Activated CD4-positive, CD25-positive, alpha-beta regulatory T cell (primary cell): ENCODE data around the gene PALMD.

Experiments
- DNase-seq, 4 experiments: peaks; one replicate each; lab custom pipeline; 2025; lab: John Stamatoyannopoulos, UW

The PALMD gene

GRCh38 chr1:99645699-99646531 is at the start of gene PALMD:
Gene PALMD (plus strand): TSS chr1:99646113. CDS start chr1:99646318, 205 bp downstream.
- no peak for DNase-seq

- no peak for DNase-seq
Observed at GRCh38 chr1:99598738-99599411, 47.0 kb upstream of the PALMD start.

- DNase-seq, result no peak
Observed at GRCh38 chr1:99599678-99600175, 46.2 kb upstream of the PALMD start.

DNA sequence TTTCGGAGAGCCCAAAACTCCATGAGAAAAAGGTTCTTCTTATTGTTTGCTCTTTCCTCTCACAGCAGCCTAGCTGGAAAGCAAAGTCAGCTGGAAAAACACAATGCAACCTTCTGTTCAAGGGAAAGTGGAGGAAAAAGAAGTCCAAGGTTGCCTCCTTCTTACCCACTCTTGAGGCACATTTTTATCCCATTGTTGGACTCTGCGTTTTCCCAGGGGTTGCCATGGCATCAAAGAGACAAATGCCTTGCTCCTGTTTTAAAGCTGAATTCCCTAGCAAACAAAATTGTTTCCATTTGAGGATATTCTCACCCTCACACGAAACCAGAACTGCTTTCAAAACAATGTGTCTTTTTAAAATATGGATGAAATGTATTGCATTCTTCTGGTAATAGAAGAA is 45.1 kb upstream of the PALMD start:
- no peak for DNase-seq

DNA sequence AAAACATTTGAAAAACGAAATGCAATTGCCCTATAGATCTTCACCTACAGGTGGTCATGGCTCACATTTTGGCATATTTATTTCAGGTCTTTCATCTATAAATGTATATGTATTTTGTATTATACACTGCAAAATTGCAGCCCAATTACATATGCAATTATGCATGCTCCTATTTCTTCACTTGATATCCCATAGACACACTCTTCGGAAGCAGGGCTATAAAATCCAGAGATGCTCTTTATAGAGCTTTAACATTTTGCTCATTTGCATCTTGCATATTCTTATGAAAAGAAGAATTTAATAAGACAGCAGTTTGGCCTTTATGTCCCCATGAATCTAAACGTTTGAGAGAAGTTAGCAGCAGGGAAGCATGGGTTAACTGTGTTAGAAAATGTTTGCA is 44.7 kb upstream of the PALMD start:
- no peak for DNase-seq

- DNase-seq, result no peak
Observed at GRCh38 chr1:99601709-99602403, 44.1 kb upstream of the PALMD start.

GRCh38 chr1:99602404-99602969 is 43.4 kb upstream of the PALMD start:
- no peak for DNase-seq

DNA sequence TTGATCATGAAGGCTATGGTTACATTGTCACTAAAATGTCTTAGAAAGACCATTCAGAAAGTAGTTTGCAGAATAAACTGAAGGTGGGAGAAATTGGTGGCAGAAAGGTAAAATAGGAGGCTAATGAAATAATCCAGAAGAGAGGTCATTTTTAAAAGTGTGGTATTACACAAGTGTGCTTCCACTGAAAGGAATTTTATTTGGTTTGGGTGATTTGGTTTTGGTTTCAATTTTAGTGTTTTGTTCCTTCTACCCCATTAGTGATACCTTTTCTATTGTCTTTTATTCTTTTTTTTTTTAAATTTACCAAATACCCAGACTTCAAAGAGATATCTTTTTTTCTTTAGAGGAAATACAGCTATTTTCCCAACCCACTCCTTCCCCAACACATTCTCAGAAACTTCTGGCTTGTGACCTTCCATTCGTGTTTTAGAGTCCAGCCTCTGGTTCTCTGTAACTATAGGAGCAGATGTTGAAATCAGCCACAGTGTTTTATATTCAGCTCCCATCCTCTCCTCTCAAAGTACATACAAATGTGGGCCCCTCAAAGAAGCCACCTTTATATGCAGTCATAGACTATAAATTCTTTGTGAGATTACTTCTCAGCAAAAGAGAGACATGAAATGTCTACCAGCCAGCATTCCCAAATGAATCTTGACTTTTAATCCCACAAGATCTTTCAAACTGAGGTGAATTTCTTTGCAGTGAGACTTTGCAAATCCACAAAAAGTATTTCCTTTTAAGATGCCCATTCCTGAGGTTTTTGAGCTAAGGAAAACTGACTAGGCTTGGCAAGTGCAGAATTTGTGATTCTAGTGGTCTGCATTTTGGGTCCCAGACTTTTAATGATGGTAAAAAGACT is 42.0 kb upstream of the PALMD start:
- DNase-seq, result no peak

GRCh38 chr1:99606306-99606705 is 39.6 kb upstream of the PALMD start:
- DNase-seq, result no peak

- no peak for DNase-seq
Observed at GRCh38 chr1:99607590-99607989, 38.3 kb upstream of the PALMD start.

GRCh38 chr1:99608058-99608457 is 37.9 kb upstream of the PALMD start:
- DNase-seq, result no peak

GRCh38 chr1:99613716-99614115 is 32.2 kb upstream of the PALMD start:
- DNase-seq, result no peak

- no peak for DNase-seq
Observed at GRCh38 chr1:99614728-99615127, 31.2 kb upstream of the PALMD start.

GRCh38 chr1:99619583-99619982 is 26.3 kb upstream of the PALMD start:
- no peak for DNase-seq

- no peak for DNase-seq
Observed at GRCh38 chr1:99621340-99621901, 24.5 kb upstream of the PALMD start.

- no peak for DNase-seq
Observed at GRCh38 chr1:99622702-99623347, 23.1 kb upstream of the PALMD start.

GRCh38 chr1:99623554-99623953 is 22.4 kb upstream of the PALMD start:
- no peak for DNase-seq

DNA sequence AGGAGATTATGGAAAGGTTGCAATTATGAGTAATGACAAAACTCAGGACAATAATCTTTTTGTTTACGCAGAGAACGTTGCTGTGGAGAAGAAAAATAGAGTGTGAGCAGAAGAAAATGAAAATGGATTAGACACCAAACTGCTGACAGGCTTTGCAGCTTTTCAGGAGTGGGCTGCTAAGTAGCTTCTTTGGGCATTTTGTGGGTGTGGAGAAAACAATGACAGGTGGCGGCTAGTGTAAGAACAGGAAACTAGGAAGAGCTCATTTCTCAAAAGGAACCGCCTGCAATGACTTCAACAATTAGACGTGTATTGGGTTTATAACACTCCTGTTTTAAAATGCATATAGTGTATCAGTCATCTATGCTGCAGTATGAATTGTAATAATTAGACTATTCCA is 18.3 kb upstream of the PALMD start:
- DNase-seq, result no peak

GRCh38 chr1:99629164-99629563 is 16.7 kb upstream of the PALMD start:
- DNase-seq, result no peak

- DNase-seq, result no peak
Observed at GRCh38 chr1:99634971-99635624, 10.8 kb upstream of the PALMD start.
